A673 (cell line): ENCODE data around the gene IL1RAPL1. TPM values are rescaled to one million over a fixed set of nuclear protein-coding genes. Genes with fewer than 3 reads are reported as not detected.

ENCODE experiments used
- BruUV-seq: library from RNA; stranded (reverse); fragments of 400-500 nt; replicated peaks from 2 replicates; lab custom pipeline; 2021; lab: Mats Ljungman, UMichigan
- CTCF ChIA-PET: fragments of 300-600 bp; sonication (Branson Sonifier 250); formaldehyde crosslinking; loops from one replicate; lab custom pipeline; 2022; ENCODE audit warnings: antibody characterized with exemption; lab: Charles Lee
- POLR2A ChIA-PET: fragments of 300-600 bp; sonication (Branson Sonifier 250); formaldehyde crosslinking; loops from one replicate; lab custom pipeline; 2022; ENCODE audit warnings: antibody characterized with exemption; ENCODE audit not compliant: low non-redundant PET; lab: Charles Lee
- DNase-seq: peaks from one replicate; pipeline ENCODE4 v3.0.0-alpha.2; 2015; ENCODE audit warnings: low spot score
- H3K27ac ChIP-seq: fragments of 200-600 bp; sonication (generic); 2 replicates; pipeline ENCODE4 v1.5.1; 2016; ENCODE audit warnings: mixed run types, low read depth, mild to moderate bottlenecking, mixed read lengths, antibody characterized with exemption, low read length; ENCODE audit not compliant: poor library complexity, severe bottlenecking
- H3K27me3 ChIP-seq: fragments of 200-600 bp; sonication (generic); replicated peaks from 2 replicates; pipeline ENCODE4 v1.6.1; 2017; ENCODE audit warnings: mixed run types, low read depth, mild to moderate bottlenecking, mixed read lengths, antibody characterized with exemption, low read length; ENCODE audit not compliant: insufficient read depth, poor library complexity
- H3K36me3 ChIP-seq: fragments of 200-600 bp; sonication (generic); 2 replicates; pipeline ENCODE4 v1.6.1; 2016; ENCODE audit warnings: mixed run types, mild to moderate bottlenecking, mixed read lengths, antibody characterized with exemption, low read length; ENCODE audit not compliant: insufficient read depth, poor library complexity, severe bottlenecking
- H3K4me1 ChIP-seq: fragments of 200-600 bp; sonication (generic); 2 replicates; pipeline ENCODE4 v1.6.1; 2017; ENCODE audit warnings: mixed run types, mild to moderate bottlenecking, mixed read lengths, antibody characterized with exemption, low read length; ENCODE audit not compliant: insufficient read depth, poor library complexity, severe bottlenecking
- H3K4me3 ChIP-seq: fragments of 200-600 bp; sonication (generic); 2 replicates; pipeline ENCODE4 v1.5.1; 2016; ENCODE audit warnings: low read depth, mixed run types, mild to moderate bottlenecking, mixed read lengths, low read length; ENCODE audit not compliant: poor library complexity, severe bottlenecking
- H3K9me3 ChIP-seq: fragments of 200-600 bp; sonication (generic); 2 replicates; pipeline ENCODE4 v1.6.1; 2016; ENCODE audit warnings: mixed run types, low read depth, mild to moderate bottlenecking, mixed read lengths, antibody characterized with exemption, low read length; ENCODE audit not compliant: poor library complexity, severe bottlenecking
- EZH2 ChIP-seq: fragments of 200-600 bp; sonication (generic); IDR thresholded peaks from 2 replicates; pipeline ENCODE4 v1.6.1; 2017; ENCODE audit warnings: borderline replicate concordance, low read depth, mild to moderate bottlenecking, mixed read lengths, antibody characterized with exemption, low read length; ENCODE audit not compliant: poor library complexity, severe bottlenecking
- intact Hi-C: fragments of 100-400 bp; cut with micrococcal nuclease; formaldehyde crosslinking; loops from one replicate; pipeline ENCODE4 v1.10.0; 2022; ENCODE audit not compliant: unreplicated experiment
- total RNA-seq: library from RNA; stranded (reverse); gene quantifications from 2 replicates; pipeline ENCODE4 v1.2.3, GENCODE V29; 2021
- TF ChIP-seq, protein P1 (sequence below): fragments of 300-800, 200-600 bp; sonication (generic); conservative IDR thresholded peaks from 2 replicates; pipeline ENCODE4 v1.5.1; 2017; ENCODE audit warnings: low read depth, mild to moderate bottlenecking, antibody characterized with exemption, low read length, moderate library complexity, mixed read lengths

Gene IL1RAPL1
- total RNA-seq, 1 experiment from 2014 or later = 0.21 TPM

DNA sequence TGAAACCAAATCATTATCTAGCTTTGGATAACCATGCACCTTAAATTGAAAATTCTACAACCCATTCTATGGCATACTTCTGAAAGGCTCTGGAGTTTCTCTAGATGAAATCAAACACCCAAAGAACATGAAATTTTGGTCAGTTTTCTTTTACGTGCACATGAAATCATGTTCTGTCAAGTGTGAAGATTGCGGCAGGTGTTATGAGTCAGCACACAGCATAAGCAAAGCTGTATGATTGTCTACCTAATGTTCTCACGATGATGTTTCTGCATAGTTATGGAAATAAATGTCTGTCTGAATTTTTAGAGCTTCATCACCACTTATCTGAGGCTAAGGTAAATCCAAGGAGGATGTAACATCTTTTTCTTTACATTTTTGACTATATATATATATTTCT is 495.3 kb downstream of the IL1RAPL1 start:
- H3K4me1 ChIP-seq = no peaks in the 10 kb centered on the region
- no peak overlapping the region for H3K27ac ChIP-seq
- POLR2A ChIA-PET = no interaction called here
- no peaks in the 10 kb centered on the region for H3K9me3 ChIP-seq
- BruUV-seq = no TSS peak
- H3K36me3 ChIP-seq = no peaks in the 10 kb centered on the region
- no peak overlapping the region for H3K4me3 ChIP-seq
- TF ChIP-seq EZH2 = no peak
- TF ChIP-seq, protein P1, sequence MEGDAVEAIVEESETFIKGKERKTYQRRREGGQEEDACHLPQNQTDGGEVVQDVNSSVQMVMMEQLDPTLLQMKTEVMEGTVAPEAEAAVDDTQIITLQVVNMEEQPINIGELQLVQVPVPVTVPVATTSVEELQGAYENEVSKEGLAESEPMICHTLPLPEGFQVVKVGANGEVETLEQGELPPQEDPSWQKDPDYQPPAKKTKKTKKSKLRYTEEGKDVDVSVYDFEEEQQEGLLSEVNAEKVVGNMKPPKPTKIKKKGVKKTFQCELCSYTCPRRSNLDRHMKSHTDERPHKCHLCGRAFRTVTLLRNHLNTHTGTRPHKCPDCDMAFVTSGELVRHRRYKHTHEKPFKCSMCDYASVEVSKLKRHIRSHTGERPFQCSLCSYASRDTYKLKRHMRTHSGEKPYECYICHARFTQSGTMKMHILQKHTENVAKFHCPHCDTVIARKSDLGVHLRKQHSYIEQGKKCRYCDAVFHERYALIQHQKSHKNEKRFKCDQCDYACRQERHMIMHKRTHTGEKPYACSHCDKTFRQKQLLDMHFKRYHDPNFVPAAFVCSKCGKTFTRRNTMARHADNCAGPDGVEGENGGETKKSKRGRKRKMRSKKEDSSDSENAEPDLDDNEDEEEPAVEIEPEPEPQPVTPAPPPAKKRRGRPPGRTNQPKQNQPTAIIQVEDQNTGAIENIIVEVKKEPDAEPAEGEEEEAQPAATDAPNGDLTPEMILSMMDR = no peak
- CTCF ChIA-PET = no interaction called here
- no peaks in the 10 kb centered on the region for H3K27me3 ChIP-seq
- DNase-seq = no peak
- intact Hi-C loops = no loop called here

DNA sequence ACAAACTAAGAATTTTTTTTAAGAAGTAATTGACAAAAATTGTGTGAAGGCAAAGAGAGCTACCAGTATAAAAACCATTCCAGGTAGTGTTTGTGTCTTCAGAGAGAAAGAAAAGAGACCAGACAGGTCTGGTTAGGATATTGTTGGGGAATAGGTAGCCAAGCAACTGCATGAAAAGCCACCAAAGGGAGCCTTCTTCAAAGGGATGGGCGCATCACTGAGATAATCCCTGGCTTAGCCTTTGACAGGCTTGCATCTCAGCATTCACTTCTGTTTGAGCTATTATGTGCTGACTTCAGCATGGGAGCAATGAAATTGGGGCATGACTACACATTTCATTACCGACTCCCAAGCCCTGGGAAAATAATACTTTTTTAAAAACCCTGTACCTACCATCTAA is 496.6 kb downstream of the IL1RAPL1 start:
- Histone ChIP-seq H3K27ac (no peak overlapping the region), H3K36me3 (no peaks in the 10 kb centered on the region), H3K4me3 (no peak overlapping the region), H3K9me3 (no peaks in the 10 kb centered on the region), H3K4me1 (no peaks in the 10 kb centered on the region), H3K27me3 (no peaks in the 10 kb centered on the region)
- no peak for TF ChIP-seq EZH2
- TF ChIP-seq, protein P1 = no peak
- intact Hi-C loops = no loop called here
- no TSS peak for BruUV-seq
- DNase-seq = no peak
- ChIA-PET POLR2A (no interaction called here), CTCF (no interaction called here)

DNA sequence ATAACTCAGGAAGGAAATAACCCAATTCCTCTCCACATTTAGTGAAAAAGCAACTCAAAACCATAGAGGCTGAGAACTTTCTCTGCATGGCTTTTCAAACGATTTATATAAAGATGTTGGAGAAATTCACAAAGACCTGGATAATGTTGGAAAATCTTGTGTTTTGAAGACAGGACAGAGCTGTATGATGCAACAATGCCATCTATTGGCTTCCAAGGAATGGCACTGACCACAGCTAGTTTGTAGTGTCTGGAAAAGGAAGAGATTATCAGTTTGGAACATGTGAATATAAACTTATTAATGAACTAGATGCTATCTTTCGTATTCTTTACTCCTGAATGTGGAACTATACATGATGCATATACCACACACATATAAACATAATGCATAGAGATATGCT is 503.6 kb downstream of the IL1RAPL1 start:
- no TSS peak for BruUV-seq
- ChIA-PET CTCF (no interaction called here), POLR2A (no interaction called here)
- no peaks in the 10 kb centered on the region for H3K36me3 ChIP-seq
- DNase-seq = peak; percentile 23
- H3K4me3 ChIP-seq = no peak overlapping the region
- no peaks in the 10 kb centered on the region for H3K9me3 ChIP-seq
- no peaks in the 10 kb centered on the region for H3K27me3 ChIP-seq
- TF ChIP-seq EZH2 = no peak
- TF ChIP-seq, protein P1 = peak; percentile 52
- H3K27ac ChIP-seq = no peak overlapping the region
- intact Hi-C loops = no loop called here
- no peaks in the 10 kb centered on the region for H3K4me1 ChIP-seq
